ENCODE measurements around the gene POLR2A.

The POLR2A gene

GRCh38 chr17:7538050-7538449 is 53.9 kb downstream of the POLR2A start:
- H3K4me3 ChIP-seq (ENCODE audit: low read depth, low read length), result no peak overlapping the region
- TF ChIP-seq, protein P1, sequence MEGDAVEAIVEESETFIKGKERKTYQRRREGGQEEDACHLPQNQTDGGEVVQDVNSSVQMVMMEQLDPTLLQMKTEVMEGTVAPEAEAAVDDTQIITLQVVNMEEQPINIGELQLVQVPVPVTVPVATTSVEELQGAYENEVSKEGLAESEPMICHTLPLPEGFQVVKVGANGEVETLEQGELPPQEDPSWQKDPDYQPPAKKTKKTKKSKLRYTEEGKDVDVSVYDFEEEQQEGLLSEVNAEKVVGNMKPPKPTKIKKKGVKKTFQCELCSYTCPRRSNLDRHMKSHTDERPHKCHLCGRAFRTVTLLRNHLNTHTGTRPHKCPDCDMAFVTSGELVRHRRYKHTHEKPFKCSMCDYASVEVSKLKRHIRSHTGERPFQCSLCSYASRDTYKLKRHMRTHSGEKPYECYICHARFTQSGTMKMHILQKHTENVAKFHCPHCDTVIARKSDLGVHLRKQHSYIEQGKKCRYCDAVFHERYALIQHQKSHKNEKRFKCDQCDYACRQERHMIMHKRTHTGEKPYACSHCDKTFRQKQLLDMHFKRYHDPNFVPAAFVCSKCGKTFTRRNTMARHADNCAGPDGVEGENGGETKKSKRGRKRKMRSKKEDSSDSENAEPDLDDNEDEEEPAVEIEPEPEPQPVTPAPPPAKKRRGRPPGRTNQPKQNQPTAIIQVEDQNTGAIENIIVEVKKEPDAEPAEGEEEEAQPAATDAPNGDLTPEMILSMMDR (IDR thresholded peaks at IDR 0.05; ENCODE audit: low read depth, low read length), result no peak

GRCh38 chr17:7538891-7539545 is 54.9 kb downstream of the POLR2A start:
- TF ChIP-seq, protein P1 (IDR thresholded peaks at IDR 0.05; ENCODE audit: low read depth, low read length), result no peak
- no peak overlapping the region for H3K4me3 ChIP-seq (ENCODE audit: low read depth, low read length)

DNA sequence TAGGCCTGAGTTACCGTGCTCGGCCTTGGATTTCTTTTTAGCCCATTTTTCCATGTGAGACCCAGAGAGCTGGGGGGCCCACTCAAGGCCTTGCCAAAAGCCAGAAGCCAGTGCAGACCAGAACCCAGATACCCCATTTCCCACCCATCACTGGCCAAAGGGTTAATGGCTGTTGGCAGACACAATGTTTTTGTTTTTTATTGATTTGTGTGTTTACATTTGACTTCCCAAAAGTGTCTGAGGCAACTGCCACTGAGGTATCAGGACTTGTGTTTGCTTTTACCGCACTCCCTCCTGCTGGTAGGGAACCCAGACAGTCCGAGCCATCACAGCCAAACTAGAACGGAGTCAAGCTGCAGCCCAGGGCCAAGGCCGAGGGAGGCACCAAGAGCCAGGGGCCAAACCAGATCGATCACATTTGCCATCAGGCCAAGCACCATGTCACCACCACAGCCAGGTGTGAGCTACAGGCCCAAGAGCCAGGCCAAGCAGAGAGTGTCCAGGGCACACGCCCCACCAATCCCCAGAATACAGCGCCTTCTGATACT is 57.0 kb downstream of the POLR2A start:
- H3K4me3 ChIP-seq (ENCODE audit: low read depth, low read length), result no peak overlapping the region
- TF ChIP-seq, protein P1 (IDR thresholded peaks at IDR 0.05; ENCODE audit: low read depth, low read length), result no peak

DNA sequence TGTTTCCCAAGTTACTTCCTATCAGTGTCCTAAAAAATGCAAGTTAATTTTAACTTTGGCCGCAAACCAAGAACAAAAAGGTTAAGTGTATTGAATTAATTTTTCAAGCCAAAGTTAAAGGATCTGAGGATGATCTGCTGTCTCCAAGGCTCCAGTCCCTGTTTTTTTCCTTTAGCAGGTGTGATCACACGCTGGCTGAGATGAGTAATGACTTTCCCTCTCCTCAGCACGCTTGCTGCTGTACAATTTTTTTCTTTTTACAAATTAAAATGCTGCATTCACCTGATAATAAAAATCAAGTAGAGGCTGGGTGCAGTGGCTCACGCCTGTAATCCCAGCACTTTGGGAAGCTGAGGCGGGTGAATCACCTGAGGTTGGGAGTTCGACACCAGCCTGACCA is 60.7 kb downstream of the POLR2A start:
- TF ChIP-seq, protein P1 (IDR thresholded peaks at IDR 0.05; ENCODE audit: low read depth, low read length), result no peak
- H3K4me3 ChIP-seq (ENCODE audit: low read depth, low read length), result no peak overlapping the region

DNA sequence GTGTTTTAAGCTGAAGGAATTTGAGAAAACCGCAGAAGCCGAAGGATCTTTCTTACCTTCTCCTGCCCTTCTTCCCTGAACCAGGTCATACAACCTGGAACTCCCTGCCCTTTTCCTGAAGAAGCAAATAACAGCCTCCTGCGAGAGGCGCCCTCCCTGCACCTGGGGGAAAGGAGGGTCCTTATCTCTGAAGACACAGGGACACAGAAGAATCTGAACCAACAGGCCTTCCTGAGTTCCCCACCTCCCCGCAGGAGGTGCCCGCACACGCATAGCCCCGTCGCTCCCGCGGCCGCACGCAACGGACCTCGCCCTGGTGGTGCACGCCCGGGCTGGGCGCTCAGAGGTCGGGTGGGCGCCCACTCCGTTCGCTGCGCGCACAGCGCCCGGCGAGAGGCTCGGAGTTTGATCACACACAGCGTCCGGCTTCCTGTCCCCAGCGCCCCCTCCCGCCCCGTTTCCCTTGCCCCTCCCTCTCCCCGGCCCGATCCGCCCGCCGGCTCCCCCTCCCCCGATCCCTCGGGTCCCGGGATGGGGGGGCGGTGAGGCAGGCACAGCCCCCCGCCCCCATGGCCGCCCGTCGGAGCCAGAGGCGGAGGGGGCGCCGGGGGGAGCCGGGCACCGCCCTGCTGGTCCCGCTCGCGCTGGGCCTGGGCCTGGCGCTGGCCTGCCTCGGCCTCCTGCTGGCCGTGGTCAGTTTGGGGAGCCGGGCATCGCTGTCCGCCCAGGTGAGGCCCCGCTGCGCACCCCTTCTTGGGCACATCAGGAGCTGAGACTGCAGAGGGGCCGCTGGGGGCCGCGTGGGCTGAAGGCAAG is 64.6 kb downstream of the POLR2A start, which contains the start of gene TNFSF12:
Gene TNFSF12, plus strand, starts transcription at position 474 of the 816 bp plus-strand sequence. Its CDS starts 96 bp downstream, at position 570.
- H3K4me3 ChIP-seq (ENCODE audit: low read depth, low read length), result peak within 1 kb of the TSS; percentile 74
- TF ChIP-seq, protein P1 (IDR thresholded peaks at IDR 0.05; ENCODE audit: low read depth, low read length), result 0 out of 2 replicates have a peak, but pooled peaks have one; percentile 4
